ENCODE data around the gene TLCD1.

Gene TLCD1

DNA sequence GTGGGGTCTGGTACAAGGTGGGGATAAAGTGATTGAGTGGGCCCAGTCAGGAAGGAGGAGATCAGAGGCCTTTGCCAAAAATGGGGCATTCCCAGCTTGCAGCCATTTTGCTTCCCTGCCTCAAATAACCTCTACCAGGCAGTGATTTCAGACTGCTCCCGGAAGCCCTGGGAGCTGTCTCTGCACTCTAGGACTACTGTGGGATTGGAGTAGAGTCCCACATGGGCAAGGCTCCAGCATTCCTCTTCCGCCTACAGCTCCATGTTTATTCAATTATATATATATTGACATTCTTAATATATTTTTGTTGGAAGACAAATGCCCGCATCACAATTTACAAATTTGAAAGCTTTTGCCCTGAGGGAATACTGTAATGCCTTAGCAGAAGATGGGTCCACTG lies 50.5 kb downstream of the TLCD1 start:
- DNase-seq = no peak
